DOHH2 (cell line): ENCODE data around the gene TMEM61.

ENCODE experiments used
- H3F3A ChIP-seq: fragments of 200-600 bp; sonication (generic), shearing (Covaris generic); 2 replicates; pipeline ENCODE4 v1.6.0; 2016; ENCODE audit warnings: antibody characterized with exemption, mild to moderate bottlenecking; ENCODE audit not compliant: control insufficient read depth, insufficient read depth
- H3K27ac ChIP-seq: fragments of 200-600 bp; sonication (generic); 2 replicates; pipeline ENCODE4 v1.5.1; 2014; ENCODE audit warnings: low read depth, mild to moderate bottlenecking, low read length, moderate library complexity
- H3K27me3 ChIP-seq: fragments of 200-600 bp; sonication (generic); 2 replicates; pipeline ENCODE4 v1.6.1; 2014; ENCODE audit warnings: mild to moderate bottlenecking, low read length, mixed read lengths; ENCODE audit not compliant: control insufficient read depth
- H3K36me3 ChIP-seq: fragments of 200-600 bp; sonication (generic); 2 replicates; pipeline ENCODE4 v1.6.1; 2014; ENCODE audit warnings: mild to moderate bottlenecking, low read length, moderate library complexity, mixed read lengths; ENCODE audit not compliant: control insufficient read depth
- H3K4me1 ChIP-seq: fragments of 200-600 bp; sonication (generic); 2 replicates; pipeline ENCODE4 v1.6.1; 2014; ENCODE audit warnings: mild to moderate bottlenecking, low read length, mixed read lengths; ENCODE audit not compliant: control insufficient read depth
- H3K4me2 ChIP-seq: fragments of 200-600 bp; sonication (generic); 2 replicates; pipeline ENCODE4 v1.6.0; 2014; ENCODE audit warnings: mild to moderate bottlenecking, low read length, moderate library complexity
- H3K4me3 ChIP-seq: fragments of 200-600 bp; sonication (generic); 2 replicates; pipeline ENCODE4 v1.5.1; 2014; ENCODE audit warnings: mild to moderate bottlenecking, low read length, mixed read lengths
- H3K79me2 ChIP-seq: fragments of 200-600 bp; sonication (generic); 2 replicates; pipeline ENCODE4 v1.6.1; 2014; ENCODE audit warnings: mild to moderate bottlenecking, low read length, mixed read lengths; ENCODE audit not compliant: control insufficient read depth
- H3K9me2 ChIP-seq: fragments of 200-600 bp; sonication (generic); replicated peaks from 2 replicates; pipeline ENCODE4 v1.6.1; 2014; ENCODE audit warnings: mild to moderate bottlenecking, low read length, mixed read lengths; ENCODE audit not compliant: control insufficient read depth
- H3K9me3 ChIP-seq: fragments of 200-600 bp; sonication (generic); 2 replicates; pipeline ENCODE4 v1.6.1; 2014; ENCODE audit warnings: antibody characterized with exemption, low read length, mixed read lengths; ENCODE audit not compliant: control insufficient read depth, insufficient read depth
- H4K20me1 ChIP-seq: fragments of 200-600 bp; sonication (generic); 2 replicates; pipeline ENCODE4 v1.6.0; 2014; ENCODE audit warnings: low read depth, mild to moderate bottlenecking, antibody characterized with exemption, low read length, moderate library complexity; ENCODE audit not compliant: control insufficient read depth, insufficient read depth
- CTCF ChIP-seq: fragments of 200-600 bp; sonication (generic); IDR thresholded peaks from one replicate; pipeline ENCODE4 v1.5.1; 2014; ENCODE audit warnings: antibody characterized with exemption, mild to moderate bottlenecking, low read depth, low read length; ENCODE audit not compliant: poor library complexity, severe bottlenecking
- EZH2phosphoT487 ChIP-seq: fragments of 200-600 bp; sonication (generic); IDR thresholded peaks from 2 replicates; pipeline ENCODE4 v1.6.1; 2017; ENCODE audit warnings: borderline replicate concordance, mild to moderate bottlenecking, antibody characterized with exemption, low read length, moderate library complexity, mixed read lengths

The TMEM61 gene

GRCh38 chr1:54997711-54997986 lies 17.2 kb downstream of the TMEM61 start:
- Histone ChIP-seq H3K27me3 (peaks cover 13% of the 10 kb centered on the region), H3K9me2 (no peaks in the 10 kb centered on the region), H3K36me3 (no peaks in the 10 kb centered on the region), H3K4me1 (no peaks in the 10 kb centered on the region), H3K4me3 (no peak overlapping the region), H3F3A (no peaks in the 10 kb centered on the region), H3K4me2 (no peak overlapping the region), H3K79me2 (no peaks in the 10 kb centered on the region), H4K20me1 (no peaks in the 10 kb centered on the region), H3K9me3 (no peaks in the 10 kb centered on the region), H3K27ac (no peak overlapping the region)
- TF ChIP-seq CTCF (no peak), EZH2phosphoT487 (no peak)

GRCh38 chr1:54998100-54998499 lies 17.7 kb downstream of the TMEM61 start:
- H3K36me3 ChIP-seq: no peaks in the 10 kb centered on the region
- H3K4me1 ChIP-seq: no peaks in the 10 kb centered on the region
- no peaks in the 10 kb centered on the region for H3K9me3 ChIP-seq
- no peak overlapping the region for H3K27ac ChIP-seq
- H3K79me2 ChIP-seq: no peaks in the 10 kb centered on the region
- H3K9me2 ChIP-seq: no peaks in the 10 kb centered on the region
- H3K27me3 ChIP-seq: peaks cover 13% of the 10 kb centered on the region
- TF ChIP-seq EZH2phosphoT487 (no peak), CTCF (no peak)
- no peak overlapping the region for H3K4me2 ChIP-seq
- H4K20me1 ChIP-seq: no peaks in the 10 kb centered on the region
- no peaks in the 10 kb centered on the region for H3F3A ChIP-seq
- H3K4me3 ChIP-seq: no peak overlapping the region

DNA sequence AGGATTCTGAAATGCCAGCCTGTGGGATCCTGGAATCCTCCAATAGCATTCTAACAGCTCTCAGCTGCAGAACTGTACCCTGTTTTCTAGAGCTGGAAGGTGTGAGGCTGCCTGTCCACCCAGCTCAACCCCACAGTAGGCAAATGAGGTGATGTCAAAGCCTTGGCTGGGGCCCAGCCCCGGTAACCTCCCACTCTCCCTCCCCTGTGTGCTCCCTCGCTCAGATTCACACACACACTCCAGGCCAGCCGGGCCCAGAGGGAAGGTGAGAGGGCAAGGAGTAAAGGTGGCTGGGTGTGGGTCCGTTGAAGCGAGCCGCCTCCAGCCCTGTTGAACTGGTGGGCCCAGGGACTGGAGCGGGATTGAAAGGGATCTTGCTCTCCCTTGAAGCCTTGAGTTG lies 18.2 kb downstream of the TMEM61 start, which contains the start of gene BSND:
Gene BSND, plus strand, starts transcription at position 257 of the 400 bp plus-strand sequence. CDS start 254 bp downstream, outside the sequence.
- Histone ChIP-seq H3K4me1 (no peaks in the 10 kb centered on the region), H3K36me3 (no peaks in the 10 kb centered on the region), H3K9me2 (no peaks in the 10 kb centered on the region), H3K27me3 (peaks cover 13% of the 10 kb centered on the region), H3K9me3 (no peaks in the 10 kb centered on the region), H3K79me2 (no peaks in the 10 kb centered on the region), H4K20me1 (no peaks in the 10 kb centered on the region), H3F3A (no peaks in the 10 kb centered on the region), H3K4me2 (no peak within 1 kb of the TSS), H3K27ac (no peak within 1 kb of the TSS), H3K4me3 (no peak within 1 kb of the TSS)
- TF ChIP-seq CTCF: no peak
- TF ChIP-seq EZH2phosphoT487: no peak
